Transverse colon (tissue), 4 donors: ENCODE results near the gene FAM168B.

Experiments used
- CTCF ChIP-seq, 5 experiments: fragments of 200-600 bp in 3 of 5; fragments of 450-650 bp in 2 of 5; sonication (generic) in 3 of 5; IDR thresholded peaks; 1 replicate in 2 of 5; 2 replicates in 3 of 5; pipeline ENCODE4 v1.5.1; 2016 to 2017; ENCODE audit warnings: antibody characterized with exemption in 5 of 5, inconsistent platforms in 3 of 5, mild to moderate bottlenecking in 2 of 5, moderate library complexity in 1 of 5
- POLR2A ChIP-seq: fragments of 450-650 bp; IDR thresholded peaks from one replicate; pipeline ENCODE4 v1.6.1; 2016; ENCODE audit warnings: antibody characterized with exemption, mild to moderate bottlenecking, moderate library complexity
- POLR2AphosphoS5 ChIP-seq, 3 donors: sonication (generic); formaldehyde crosslinking; IDR thresholded peaks; one replicate each; pipeline ENCODE4 v1.6.1; 2016; ENCODE audit warnings: antibody characterized with exemption in 3 of 3

GRCh38 chr2:131014141-131014540 is 79.1 kb downstream of the FAM168B start:
- TF ChIP-seq CTCF (IDR thresholded peaks at IDR 0.05) = no peak
- TF ChIP-seq POLR2AphosphoS5 (IDR thresholded peaks at IDR 0.05) = no peak
- TF ChIP-seq POLR2A = no peak
